Measurements from ENCODE around the gene GSE1.

DNA sequence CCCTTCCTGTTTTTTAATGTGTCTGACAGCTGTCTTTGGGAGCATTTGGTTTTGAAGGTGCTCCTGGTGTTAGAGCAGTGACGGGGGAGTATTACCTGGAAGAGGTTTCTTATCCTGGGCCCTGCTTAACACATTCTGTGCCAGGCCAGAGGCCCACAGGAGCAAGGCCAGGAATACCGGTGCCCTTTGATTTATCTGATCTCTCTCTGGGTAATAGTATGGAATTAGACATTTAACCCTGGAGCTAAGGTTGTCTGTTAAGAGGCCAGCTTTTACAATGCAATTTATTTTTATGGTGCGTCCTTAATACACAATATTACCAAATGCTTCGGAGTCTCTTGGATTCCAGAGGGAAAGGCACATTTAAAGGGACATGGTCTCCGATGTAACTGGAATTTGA is 37.2 kb upstream of the GSE1 start:
- TF ChIP-seq, protein P1, sequence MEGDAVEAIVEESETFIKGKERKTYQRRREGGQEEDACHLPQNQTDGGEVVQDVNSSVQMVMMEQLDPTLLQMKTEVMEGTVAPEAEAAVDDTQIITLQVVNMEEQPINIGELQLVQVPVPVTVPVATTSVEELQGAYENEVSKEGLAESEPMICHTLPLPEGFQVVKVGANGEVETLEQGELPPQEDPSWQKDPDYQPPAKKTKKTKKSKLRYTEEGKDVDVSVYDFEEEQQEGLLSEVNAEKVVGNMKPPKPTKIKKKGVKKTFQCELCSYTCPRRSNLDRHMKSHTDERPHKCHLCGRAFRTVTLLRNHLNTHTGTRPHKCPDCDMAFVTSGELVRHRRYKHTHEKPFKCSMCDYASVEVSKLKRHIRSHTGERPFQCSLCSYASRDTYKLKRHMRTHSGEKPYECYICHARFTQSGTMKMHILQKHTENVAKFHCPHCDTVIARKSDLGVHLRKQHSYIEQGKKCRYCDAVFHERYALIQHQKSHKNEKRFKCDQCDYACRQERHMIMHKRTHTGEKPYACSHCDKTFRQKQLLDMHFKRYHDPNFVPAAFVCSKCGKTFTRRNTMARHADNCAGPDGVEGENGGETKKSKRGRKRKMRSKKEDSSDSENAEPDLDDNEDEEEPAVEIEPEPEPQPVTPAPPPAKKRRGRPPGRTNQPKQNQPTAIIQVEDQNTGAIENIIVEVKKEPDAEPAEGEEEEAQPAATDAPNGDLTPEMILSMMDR (IDR thresholded peaks at IDR 0.05), result no peak
- no peak for TF ChIP-seq POLR2A (IDR thresholded peaks at IDR 0.05)
- no peak for TF ChIP-seq POLR2AphosphoS5 (IDR thresholded peaks at IDR 0.05; ENCODE audit: insufficient read depth in 1 of 2, low read depth in 1 of 2)
